ENCODE results near the gene MIA3.
"Not testable (repeated sequence)": the region's sequence is repeated elsewhere in the genome, so short reads cannot be mapped to it uniquely, and the experiment has no call there.

MIA3 gene

DNA sequence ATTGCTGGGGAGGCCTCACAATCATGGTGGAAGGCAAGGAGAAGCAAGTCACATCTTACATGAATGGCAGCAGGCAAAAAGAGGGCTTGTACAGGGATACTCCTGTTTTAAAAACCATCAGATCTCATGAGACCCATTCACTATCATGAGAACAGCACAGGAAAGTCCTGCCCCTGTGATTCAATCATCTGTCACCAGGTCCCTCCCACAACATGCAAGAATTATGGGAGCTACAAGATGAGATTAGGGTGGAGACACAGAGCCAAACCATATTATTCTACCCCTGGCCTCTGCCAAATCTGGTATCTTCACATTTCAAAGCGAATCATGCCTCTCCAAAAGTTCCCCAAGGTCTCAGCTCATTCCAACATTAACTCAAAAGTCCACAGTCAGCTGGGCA is 11.1 kb upstream of the MIA3 start:
- no peak overlapping the region for H3K4me3 ChIP-seq (ENCODE audit: low read length)
- peak; percentile 11 for DNase-seq (ENCODE audit: low read depth)
- TF ChIP-seq, protein P1, sequence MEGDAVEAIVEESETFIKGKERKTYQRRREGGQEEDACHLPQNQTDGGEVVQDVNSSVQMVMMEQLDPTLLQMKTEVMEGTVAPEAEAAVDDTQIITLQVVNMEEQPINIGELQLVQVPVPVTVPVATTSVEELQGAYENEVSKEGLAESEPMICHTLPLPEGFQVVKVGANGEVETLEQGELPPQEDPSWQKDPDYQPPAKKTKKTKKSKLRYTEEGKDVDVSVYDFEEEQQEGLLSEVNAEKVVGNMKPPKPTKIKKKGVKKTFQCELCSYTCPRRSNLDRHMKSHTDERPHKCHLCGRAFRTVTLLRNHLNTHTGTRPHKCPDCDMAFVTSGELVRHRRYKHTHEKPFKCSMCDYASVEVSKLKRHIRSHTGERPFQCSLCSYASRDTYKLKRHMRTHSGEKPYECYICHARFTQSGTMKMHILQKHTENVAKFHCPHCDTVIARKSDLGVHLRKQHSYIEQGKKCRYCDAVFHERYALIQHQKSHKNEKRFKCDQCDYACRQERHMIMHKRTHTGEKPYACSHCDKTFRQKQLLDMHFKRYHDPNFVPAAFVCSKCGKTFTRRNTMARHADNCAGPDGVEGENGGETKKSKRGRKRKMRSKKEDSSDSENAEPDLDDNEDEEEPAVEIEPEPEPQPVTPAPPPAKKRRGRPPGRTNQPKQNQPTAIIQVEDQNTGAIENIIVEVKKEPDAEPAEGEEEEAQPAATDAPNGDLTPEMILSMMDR (IDR thresholded peaks at IDR 0.05; ENCODE audit: insufficient read depth, low read depth, low read length, missing control alignments), result no peak

DNA sequence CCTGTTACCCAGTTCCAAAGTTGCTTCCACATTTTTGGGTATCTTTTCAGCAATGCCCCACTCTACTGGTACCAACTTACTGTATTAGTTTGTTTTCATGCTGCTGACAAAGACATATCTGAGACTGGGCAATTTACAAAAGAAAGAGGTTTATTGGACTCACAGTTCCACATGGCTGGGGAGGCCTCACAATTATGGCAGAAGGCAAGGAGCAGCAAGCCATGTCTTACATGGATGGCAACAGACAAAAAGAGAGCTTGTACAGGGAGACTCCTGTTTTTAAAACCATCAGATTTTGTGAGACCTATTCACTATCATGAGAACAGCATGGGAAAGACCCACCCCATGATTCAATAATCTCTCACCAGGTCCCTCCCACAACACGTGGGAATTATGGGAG is 8.8 kb upstream of the MIA3 start:
- DNase-seq (ENCODE audit: low read depth); H3K4me3 ChIP-seq (ENCODE audit: low read length): not testable (repeated sequence)

DNA sequence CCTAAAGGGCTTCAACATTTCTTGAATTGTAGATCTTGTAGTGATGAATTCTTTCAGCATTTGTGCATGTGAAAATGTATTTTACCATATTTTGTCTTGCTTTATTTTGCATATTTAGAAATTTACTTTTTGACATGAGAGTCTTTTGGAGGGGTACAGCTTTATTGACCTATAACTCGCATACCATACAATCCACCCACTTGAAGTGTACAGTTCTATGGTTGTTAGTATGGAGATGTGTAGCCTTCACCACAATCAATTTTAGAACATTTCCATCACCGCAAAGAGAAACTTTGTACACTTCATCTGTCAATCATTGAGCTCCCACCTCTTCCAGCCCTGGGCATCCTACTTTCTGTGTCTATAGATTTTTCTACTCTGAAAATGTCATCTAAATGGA is 7.2 kb upstream of the MIA3 start:
- TF ChIP-seq, protein P1 (IDR thresholded peaks at IDR 0.05; ENCODE audit: insufficient read depth, low read depth, low read length, missing control alignments), result no peak
- DNase-seq (ENCODE audit: low read depth), result no peak
- H3K4me3 ChIP-seq (ENCODE audit: low read length), result no peak overlapping the region

DNA sequence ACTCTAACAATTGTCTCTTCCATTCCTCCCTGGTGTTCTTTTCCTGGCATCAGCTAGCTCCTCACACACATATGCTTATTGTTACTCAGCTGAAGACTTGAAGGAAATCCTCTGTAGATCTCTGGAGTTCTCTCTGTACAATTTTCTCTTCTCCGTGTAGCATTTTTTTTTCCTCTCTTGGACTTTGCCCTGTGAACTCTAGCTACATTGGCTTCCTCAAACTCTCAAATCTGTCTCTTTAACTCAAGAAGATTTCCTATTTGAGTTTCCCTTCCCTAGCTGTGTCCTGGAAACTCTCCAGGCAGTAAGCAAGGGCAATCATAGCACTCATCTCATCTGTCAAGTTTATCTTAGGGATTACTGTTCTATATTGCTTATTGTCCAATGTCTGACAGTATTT is 4.3 kb upstream of the MIA3 start:
- TF ChIP-seq, protein P1 (IDR thresholded peaks at IDR 0.05; ENCODE audit: insufficient read depth, low read depth, low read length, missing control alignments), result no peak
- H3K4me3 ChIP-seq (ENCODE audit: low read length), result no peak overlapping the region
- DNase-seq (ENCODE audit: low read depth), result no peak

DNA sequence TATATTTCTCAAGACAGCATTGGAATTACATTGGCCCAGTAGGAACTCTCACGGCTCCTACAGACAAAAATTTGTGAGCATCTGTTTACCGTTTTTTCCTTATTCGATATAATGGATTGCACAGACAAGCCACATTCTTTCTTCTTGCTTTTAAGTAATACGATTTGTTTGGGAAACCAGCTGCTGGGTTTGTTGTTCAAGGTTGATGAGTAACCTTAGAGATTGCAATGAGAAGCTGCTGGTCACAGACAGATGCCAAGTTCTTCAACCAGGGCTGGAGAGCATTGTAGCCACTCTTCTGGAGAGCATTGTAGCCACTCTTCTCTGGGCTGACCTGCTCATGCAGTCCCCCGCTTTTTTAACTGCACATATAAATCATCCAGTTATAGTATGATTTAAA is 1.4 kb upstream of the MIA3 start:
- H3K4me3 ChIP-seq (ENCODE audit: low read length), result no peak overlapping the region
- TF ChIP-seq, protein P1 (IDR thresholded peaks at IDR 0.05; ENCODE audit: insufficient read depth, low read depth, low read length, missing control alignments), result no peak
- peak; percentile 15 for DNase-seq (ENCODE audit: low read depth)

DNA sequence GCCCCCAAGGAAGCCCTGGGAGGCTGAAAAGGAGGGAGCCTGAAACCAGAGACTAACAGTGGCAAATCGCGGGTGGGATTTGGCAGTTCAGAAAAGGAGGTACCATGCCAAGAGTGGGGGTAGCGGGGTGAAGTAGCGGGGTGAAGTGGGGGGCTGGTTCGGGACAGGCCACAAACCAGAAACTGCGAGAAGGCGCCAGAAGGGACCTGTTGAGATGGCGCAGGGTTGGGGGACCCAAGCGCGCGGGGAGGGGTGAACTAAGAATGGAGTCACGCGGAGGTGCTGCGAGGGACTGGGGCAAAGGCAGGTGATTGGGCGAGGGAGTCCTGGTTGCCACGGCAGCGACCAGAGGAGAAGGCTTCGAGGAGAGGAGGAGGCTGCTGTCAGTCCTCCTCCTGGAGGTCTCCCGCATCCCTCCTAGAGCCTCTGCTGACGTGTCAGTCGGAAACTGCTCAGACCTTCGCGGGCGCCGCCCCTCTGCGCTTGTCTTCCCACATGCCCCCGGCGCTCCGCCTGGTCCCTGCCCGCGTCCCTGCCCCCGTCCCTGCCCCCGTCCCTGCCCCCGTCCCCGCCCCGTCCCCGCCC is 438 bp upstream of the MIA3 start:
- DNase-seq (ENCODE audit: low read depth), result peak; percentile 88
- TF ChIP-seq, protein P1 (IDR thresholded peaks at IDR 0.05; ENCODE audit: insufficient read depth, low read depth, low read length, missing control alignments), result no peak
- H3K4me3 ChIP-seq (ENCODE audit: low read length), result peak overlapping the region; percentile 48

DNA sequence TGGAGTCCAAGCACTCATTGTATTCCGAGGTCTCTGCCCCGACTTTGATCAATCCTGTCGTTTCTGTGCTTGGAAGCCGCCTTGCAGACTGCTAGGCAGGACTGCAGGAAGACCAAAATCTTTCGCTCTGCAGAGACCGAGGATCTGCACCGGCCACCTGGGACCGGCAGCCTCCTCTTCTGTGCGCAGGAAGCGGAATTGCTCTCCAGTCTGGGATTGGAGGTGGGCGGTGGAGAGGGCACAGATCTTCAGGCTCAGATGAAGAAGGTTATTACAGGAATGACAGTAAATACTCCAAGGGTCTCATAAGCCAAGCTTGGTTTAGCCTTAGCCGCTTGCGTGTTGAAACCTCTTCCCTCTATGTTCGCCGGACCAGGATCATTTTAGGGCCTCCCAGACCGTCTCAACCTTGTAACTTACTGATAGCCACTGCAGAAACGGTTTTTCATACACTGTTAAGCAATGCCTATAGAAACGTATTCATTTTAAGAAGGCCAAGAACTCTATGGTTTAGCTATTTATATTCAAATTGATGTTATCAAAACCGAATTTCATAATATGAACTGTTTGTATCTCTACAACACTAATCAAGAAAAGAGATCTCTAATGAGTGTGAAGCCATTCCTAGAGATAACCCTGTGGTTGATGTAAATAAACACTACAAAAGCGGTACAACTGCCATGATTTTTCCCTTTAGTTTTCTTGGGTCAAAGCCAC is 1.1 kb downstream of the MIA3 start:
- peak overlapping the region; percentile 71 for H3K4me3 ChIP-seq (ENCODE audit: low read length)
- peak; percentile 44 for DNase-seq (ENCODE audit: low read depth)
- TF ChIP-seq, protein P1 (IDR thresholded peaks at IDR 0.05; ENCODE audit: insufficient read depth, low read depth, low read length, missing control alignments), result no peak
